Hepatocyte (in vitro differentiated cells): ENCODE results near the gene GFER.

Experiments used
- CTCF ChIP-seq: fragments of 200-600 bp; sonication (generic); IDR thresholded peaks from 2 replicates; pipeline ENCODE4 v1.5.1; 2016; ENCODE audit warnings: antibody characterized with exemption, mild to moderate bottlenecking; ENCODE audit not compliant: poor library complexity
- EZH2 ChIP-seq: fragments of 200-600 bp; sonication (generic); IDR thresholded peaks from 2 replicates; pipeline ENCODE4 v1.6.1; 2016; ENCODE audit warnings: antibody characterized with exemption, mild to moderate bottlenecking, borderline replicate concordance

- TF ChIP-seq CTCF: no peak
- TF ChIP-seq EZH2: no peak
These were observed 5.4 kb upstream of the GFER start for GRCh38 chr16:1978476-1979120.
